Stimulated activated CD4-positive, alpha-beta T cell treated with anti-CD3 and anti-CD28 coated beads, TNF-alpha, amount 100 ng/mL, for 1 hour (primary cell): ENCODE data around the gene ELL2.
"Not testable (repeated sequence)": the region's sequence is repeated elsewhere in the genome, so short reads cannot be mapped to it uniquely, and the experiment has no call there.

Experiments
- DNase-seq, 3 donors: peaks; one replicate each; pipeline ENCODE4 v3.0.0-alpha.2; 2020; ENCODE audit warnings: low read depth in 3 of 3, low spot score in 1 of 3

Gene ELL2

GRCh38 chr5:95861864-95862561 lies 99.6 kb downstream of the ELL2 start:
- no peak for DNase-seq

DNA sequence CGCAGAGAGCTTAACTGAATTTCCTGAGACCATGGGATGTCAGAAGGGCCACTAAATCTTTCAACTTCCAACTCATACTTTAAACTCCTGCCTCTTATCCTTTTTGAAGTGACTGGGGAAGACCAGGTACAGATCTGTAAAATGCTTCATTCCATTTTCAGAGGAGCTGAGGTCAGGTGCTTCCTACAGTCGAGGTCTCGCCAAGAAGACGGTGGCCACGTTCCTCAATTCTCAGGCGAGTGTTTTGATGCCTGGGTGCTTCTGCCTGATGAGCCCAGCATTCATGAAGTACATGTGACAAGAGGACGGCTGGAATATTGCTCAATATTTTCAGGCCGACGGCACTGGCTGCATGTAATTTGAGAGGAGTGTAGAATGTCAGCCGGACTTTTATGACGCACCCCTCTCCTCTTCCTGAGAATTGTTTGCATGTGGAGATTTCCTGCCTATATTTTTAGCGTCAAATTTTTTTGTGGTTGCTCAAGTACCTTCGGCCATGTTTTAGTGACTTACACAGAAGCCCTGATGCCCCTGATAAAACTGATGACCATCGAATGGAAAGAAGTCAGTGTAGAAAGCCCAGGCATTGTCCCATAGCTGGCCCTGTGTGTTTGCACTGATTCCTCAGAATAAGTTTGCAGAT lies 100.3 kb downstream of the ELL2 start:
- no peak for DNase-seq

- DNase-seq = no peak
Measured at GRCh38 chr5:95859661-95860060, 102.0 kb downstream of the ELL2 start.

- peak; percentile 68 to 84 (median 81) for DNase-seq
Measured at GRCh38 chr5:95858661-95859595, 102.7 kb downstream of the ELL2 start.

- DNase-seq = no peak
Measured at GRCh38 chr5:95858023-95858461, 103.6 kb downstream of the ELL2 start.

DNA sequence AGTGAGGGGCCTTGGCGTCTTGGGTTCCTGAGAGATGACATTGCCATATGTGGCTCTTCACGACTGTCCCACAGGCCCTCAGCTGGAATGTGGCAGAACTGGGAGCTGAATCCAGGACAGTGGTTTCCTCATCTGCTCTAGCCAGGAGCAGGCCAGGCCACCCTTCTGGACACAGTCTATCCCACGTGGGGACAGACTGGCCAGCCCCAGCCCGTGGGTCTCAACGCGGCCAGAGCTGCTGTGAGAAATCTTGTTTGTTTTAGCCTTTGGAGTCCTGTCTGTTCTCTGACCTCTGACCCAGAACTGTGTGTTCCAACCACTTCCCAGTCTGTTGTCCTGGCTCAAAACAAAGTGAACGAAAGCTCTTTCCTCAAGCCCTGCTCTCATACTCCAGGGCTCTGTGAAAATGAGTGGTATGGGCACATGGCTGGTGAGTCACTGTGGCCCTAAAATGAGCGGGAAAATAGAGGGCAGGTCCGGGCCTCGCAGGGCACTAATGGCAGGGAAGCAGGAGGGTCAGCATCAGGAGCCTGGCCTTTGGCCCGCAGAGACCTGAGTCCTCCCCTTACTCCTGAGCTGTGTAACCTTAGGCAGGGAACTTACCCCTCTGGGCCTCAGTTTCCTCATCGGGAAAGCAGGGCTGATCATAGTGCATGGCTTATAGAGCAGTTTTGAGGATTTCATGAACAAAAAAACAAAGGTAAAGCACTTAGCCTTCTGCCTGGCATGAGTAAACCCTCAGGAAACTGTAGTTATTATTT lies 104.3 kb downstream of the ELL2 start:
- DNase-seq = no peak

GRCh38 chr5:95856501-95856981 lies 105.1 kb downstream of the ELL2 start:
- no peak for DNase-seq

DNA sequence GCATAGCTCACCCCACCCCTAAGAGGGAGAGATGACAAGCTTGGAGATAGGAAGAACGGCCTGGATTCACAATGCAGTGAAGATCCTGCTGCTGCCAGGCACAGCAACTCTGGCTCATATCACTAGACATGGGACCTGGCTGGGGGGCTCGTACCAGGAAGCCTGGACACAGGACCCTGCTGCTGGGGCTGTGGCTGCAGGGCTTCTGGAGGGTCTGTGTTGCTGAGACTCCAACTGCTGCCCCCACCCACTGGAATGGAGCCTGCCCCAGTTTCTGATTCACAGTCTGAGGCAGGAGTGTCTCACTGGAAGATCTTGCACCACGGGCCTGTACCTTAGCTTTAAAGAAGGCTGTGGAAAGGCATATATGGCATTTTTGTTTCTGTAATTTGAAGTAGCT lies 108.2 kb downstream of the ELL2 start:
- DNase-seq = no peak

- DNase-seq = no peak
Measured at GRCh38 chr5:95852567-95852966, 109.1 kb downstream of the ELL2 start.

DNA sequence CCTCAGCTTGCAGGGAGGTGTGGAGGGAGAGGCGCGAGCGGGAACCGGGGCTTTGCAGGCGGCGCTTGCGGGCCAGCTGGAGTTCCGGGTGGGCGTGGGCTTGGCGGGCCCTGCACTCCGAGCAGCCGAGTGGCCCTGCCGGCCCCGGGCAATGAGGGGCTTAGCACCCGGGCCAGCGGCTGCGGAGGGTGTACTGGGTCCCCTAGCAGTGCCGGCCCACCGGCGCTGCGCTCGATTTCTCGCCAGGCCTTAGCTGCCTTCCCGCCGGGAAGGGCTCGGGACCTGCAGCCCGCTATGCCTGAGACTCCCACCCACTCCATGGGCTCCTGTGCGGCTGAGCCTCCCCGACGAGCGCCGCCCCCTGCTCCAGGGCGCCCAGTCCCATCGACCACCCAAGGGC lies 110.5 kb downstream of the ELL2 start:
- DNase-seq = not testable (repeated sequence)

- DNase-seq = no peak
Measured at GRCh38 chr5:95850391-95850894, 111.2 kb downstream of the ELL2 start.

GRCh38 chr5:95848701-95849100 lies 113.0 kb downstream of the ELL2 start:
- DNase-seq = no peak

DNA sequence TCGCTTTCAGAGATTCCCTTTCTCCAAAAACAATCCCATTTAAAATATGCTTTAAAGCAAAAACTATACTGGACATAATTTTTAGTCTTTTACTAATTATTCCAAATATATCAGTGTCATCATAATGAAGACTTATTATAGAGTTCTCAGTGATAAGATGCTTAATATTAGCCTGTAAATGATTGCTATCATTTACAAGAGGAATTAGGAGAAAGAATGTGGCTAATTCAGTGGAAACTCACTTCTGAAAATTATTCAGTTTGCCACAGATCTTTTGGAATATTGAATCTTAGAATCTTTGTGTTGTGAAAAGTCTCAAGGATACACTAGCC lies 114.4 kb downstream of the ELL2 start:
- DNase-seq = no peak

DNA sequence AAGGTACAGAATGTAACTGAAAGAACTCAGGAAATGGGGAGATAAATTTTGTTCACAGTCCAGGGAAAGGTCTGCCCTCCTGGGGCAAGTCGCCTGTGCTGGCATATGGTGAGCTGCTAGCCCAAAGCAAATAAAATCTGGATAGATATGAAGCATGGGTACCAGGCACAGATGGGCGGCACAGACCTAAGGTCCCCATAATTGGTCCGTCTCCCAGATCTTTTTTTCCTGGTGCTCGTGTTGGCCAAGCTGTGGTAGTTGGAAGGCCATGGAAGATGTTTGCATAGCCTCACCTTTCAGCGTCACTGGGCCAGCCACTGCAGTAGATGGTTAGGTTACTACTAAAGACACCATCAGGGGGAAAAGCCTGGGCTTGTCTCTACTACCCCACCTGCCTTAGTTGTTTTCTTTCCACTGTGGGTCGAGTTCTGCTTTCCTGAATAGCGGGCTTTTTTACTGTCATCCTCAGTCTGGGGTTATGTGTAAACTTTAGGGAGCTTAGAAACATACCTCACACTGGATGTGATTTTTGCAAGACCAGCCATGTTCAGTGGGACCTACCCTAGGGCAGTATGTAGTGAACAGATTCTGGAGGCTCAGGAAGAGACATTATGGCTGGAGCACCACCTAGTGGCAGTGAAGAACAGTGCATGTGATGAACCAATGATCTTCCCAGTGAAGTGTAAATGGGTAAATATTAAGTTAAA lies 114.9 kb downstream of the ELL2 start:
- DNase-seq = peak; percentile 42 to 54 (median 46)

GRCh38 chr5:95845391-95845790 lies 116.3 kb downstream of the ELL2 start:
- DNase-seq = no peak

DNA sequence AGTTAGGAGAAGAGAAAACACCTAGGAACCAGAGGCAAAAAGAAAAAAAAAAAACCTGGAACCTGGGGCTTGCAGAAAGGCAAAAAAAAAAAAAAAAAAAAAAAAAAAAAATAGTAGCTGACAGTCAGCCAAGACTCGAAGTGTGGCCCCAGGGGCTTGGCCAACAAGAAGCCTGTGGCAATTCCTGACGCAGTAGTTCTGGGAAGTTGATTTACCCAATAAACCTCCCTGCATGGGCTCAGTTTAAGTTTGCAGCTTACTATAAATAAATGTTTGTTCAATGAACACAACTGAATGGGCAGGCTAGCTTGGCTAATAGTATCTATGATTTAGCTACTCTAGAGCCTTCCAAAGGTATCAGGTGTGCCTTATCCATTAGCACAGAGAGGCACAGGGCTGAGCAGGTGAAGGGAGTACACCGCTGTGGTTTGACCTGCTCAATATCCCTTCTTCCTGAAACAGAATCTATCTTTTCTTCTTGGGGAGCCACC lies 117.9 kb downstream of the ELL2 start:
- no peak for DNase-seq

- peak in 1 of 3 donors; percentile 22 for DNase-seq
Measured at GRCh38 chr5:95842854-95843544, 118.7 kb downstream of the ELL2 start.

DNA sequence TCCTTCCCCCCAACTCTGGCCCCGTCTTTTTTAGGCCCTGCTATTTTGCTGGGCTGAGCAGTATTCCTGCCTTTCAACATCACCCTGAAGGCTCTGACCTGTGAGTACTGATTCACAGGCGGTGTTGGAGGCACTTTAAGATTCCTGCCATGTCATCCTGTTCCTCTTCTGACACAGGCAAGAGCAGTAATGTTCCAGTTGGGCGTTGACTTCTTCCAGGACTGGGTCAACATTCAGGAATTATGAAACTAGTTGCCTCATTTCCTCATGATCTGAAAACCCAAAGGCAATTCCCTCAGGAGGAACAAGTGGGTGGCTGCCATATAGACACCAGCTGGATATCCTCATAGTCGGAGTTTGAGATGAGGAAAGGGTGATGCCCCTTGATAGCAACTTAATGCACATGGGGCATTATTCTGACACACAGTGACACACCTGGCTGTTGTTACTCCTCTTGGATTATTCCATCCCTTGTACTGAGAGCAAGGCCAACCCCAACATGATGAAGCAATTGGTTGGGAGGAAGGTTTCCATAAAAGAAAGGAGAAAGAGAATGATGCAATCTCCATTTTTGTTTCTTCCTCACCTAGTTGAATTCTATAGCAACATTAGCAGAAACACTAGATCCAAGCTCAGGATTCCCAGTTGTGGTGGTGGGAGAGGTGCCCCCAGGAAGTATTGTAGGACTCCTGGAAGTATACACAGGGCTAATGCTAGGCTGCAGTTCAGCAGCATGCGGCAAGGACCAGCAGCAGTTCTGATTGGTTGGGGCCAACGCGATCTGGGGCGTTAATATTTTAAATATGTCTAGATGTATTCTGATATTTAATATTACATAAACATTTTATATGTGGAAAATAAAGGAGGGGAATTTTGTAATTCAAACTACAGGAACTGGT lies 119.5 kb downstream of the ELL2 start:
- DNase-seq = no peak
